ENCODE data around the gene KLF5.
"Not testable (repeated sequence)": the region's sequence is repeated elsewhere in the genome, so short reads cannot be mapped to it uniquely, and the experiment has no call there.

Gene KLF5

GRCh38 chr13:73090116-73090822 lies 31.5 kb downstream of the KLF5 start:
- no peak for DNase-seq

GRCh38 chr13:73090823-73091187 lies 32.0 kb downstream of the KLF5 start:
- no peak for DNase-seq

DNA sequence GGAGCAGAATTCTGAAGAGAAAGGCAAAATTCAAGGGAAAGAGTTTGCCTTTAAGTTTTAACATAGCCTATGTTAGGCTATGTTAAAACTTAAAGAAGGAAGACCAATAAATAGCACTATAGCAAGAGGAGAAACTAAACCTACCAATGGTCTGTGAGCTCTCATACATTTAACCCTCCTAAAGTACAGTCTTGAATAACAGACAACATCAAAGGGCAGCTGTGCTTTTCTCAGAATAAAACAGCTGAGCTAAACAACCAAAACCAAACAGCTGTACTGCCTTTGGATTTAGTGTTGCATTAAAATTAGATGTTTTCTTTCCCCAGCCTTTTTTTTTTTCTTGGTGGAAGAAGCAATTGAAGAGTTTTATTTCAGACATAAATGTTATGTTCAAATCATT lies 34.0 kb downstream of the KLF5 start:
- no peak for DNase-seq

GRCh38 chr13:73096173-73096572 lies 37.4 kb downstream of the KLF5 start:
- DNase-seq = no peak

GRCh38 chr13:73096638-73097037 lies 37.8 kb downstream of the KLF5 start:
- DNase-seq = no peak

- DNase-seq = not testable (repeated sequence)
These were observed 42.0 kb downstream of the KLF5 start for GRCh38 chr13:73100781-73101180.

- DNase-seq = no peak
These were observed 42.7 kb downstream of the KLF5 start for GRCh38 chr13:73101351-73102007.

- DNase-seq = no peak
These were observed 44.4 kb downstream of the KLF5 start for GRCh38 chr13:73103238-73103637.

- no peak for DNase-seq
These were observed 47.8 kb downstream of the KLF5 start for GRCh38 chr13:73106513-73107178.

DNA sequence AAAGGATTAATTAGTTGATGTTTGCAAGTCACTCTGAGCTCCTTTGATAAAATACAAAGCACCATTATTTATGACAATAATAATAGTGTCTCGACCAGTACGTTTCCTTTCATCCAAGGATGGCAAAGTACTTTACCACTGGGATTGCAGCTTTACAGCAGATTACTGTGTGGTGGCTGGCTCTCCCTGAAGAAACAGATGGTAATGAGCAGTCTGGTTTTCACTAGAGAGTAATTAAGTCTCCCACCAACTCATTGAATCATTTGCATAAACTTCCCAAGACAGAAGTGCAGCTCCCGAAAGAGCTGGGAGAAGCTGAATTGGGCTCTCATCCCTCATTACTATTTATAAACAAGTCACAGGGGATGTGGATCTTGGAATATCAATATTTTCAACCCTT lies 48.7 kb downstream of the KLF5 start:
- DNase-seq = no peak

DNA sequence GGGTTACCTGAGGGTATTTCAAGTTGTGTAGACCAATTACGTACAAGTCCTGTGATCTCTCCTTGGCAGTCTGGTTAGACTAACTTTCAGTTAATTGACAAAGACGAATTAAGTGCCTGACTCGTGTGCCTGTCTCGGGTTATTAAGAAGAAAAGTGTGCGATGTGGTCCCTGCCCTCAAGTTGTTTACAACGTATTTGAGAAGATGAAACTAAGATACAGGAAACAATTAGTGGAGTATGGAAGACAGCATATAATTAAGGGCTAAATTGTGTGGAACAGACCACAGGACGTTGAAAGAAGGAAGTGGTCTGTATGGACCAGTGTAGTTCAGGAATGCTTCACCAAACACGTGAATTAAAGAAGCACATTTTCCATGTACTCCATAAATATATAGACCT lies 49.2 kb downstream of the KLF5 start:
- DNase-seq = no peak

- no peak for DNase-seq
These were observed 50.6 kb downstream of the KLF5 start for GRCh38 chr13:73109288-73109899.

DNA sequence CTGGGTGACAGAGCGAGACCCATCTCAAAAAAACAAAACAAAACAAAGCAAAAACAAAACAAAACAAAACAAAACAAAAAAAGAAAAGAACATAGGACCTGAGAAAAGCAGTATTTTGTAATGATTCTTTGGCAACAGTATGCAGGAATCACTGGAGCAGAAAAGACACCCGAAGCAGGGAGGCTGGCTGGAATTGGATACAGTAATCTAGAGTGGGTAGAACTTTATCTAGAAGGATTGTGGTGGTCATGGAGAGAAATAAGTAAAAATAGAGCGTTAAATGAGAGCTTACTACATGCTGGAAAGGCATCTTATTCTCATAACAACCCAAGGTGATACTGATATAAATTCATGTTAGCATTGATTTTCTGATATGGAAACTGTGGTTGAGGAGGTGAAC lies 51.2 kb downstream of the KLF5 start:
- DNase-seq = no peak

DNA sequence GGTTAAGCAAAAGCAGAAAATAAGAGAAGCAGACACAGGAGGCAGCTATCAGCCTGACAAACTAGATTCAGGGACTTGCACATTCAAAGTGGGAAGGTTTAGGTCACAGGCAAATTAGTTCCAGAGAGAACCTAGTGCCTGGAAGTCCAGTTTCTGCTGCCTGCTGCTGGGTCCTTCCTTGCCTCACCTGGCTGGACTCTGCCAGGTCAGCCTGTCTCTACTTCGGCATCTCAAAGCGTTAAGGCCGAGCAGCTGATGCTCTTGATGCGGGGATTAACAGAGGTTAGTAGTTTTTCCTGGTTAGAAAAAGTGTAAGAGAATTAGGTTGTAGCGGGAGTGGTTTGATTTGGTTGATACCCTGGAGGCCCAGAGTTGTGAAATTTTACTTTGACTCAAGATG lies 52.0 kb downstream of the KLF5 start:
- no peak for DNase-seq

- no peak for DNase-seq
These were observed 52.5 kb downstream of the KLF5 start for GRCh38 chr13:73111331-73111730.

DNA sequence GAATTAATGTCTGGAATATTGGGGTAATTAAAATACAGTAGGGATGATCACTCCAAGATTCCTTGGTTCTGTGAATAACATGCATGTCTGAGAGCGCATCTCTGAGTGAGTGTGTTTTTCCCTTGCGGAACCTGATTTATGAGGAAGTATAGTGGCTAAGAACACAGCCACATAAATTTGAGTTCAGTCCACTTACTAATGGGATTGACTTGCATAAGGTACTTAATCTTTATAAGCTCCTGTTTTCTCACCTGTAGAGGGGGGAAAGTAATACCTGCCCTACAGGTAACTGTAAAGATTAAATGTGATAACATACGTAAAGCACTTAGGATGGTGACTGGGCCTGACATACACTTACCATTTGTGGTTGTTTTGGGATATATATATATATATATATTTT lies 60.8 kb downstream of the KLF5 start:
- no peak for DNase-seq

Measured in activated naive CD4-positive, alpha-beta T cell treated with anti-CD3 and anti-CD28 coated beads, Interleukin-2, amount 50 U/mL, for 16 hours (primary cell).